Activated CD4-positive, alpha-beta T cell treated with anti-CD3 and anti-CD28 coated beads, Interleukin-2, amount 50 U/mL, for 48 hours (primary cell): ENCODE measurements around the gene HAUS8.
"Not testable (repeated sequence)": the region's sequence is repeated elsewhere in the genome, so short reads cannot be mapped to it uniquely, and the experiment has no call there.

Experiments used
- DNase-seq, 2 experiments: peaks; one replicate each; pipeline ENCODE4 v3.0.0-alpha.2; 2020

The HAUS8 gene

DNA sequence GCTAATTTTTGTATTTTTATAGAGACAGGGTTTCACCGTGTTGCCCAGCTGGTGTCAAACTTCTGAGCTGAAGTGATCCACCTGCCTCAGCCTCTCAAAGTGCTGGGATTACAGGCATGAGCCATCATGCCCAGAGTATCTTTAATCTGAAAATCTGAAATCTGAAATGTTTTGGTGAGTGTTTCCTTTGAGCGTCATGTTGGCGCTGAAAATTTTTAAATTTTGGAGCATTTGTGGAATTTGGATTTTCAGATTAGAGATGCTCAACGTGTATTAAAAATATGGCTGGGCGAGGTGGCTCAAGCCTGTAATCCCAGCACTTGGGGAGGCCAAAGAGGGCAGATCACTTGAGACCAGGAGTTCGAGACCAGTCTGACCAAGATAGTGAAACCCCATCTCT lies 43.5 kb downstream of the HAUS8 start:
- DNase-seq: no peak

DNA sequence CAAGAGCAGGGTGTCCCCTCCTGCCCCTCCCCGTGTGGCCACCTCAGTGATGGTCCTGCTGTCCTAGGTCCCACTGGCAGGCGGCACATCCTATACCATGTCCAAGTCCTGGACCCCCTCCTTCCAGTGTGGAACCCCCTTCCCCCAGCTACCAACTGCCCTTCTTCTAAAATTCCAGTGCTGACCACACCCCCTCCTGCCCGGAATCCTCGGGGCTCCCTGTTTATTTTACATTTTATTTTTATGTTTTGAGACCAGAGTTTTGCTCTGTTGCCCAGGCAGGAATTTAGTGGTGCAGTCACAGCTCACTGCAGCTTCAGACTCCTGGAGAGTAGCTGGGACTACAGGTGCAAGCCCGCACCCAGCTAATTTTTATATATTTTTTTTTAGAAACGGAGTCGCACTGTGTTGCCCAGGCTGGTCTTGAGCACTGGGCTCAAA lies 47.7 kb downstream of the HAUS8 start:
- DNase-seq: no peak

DNA sequence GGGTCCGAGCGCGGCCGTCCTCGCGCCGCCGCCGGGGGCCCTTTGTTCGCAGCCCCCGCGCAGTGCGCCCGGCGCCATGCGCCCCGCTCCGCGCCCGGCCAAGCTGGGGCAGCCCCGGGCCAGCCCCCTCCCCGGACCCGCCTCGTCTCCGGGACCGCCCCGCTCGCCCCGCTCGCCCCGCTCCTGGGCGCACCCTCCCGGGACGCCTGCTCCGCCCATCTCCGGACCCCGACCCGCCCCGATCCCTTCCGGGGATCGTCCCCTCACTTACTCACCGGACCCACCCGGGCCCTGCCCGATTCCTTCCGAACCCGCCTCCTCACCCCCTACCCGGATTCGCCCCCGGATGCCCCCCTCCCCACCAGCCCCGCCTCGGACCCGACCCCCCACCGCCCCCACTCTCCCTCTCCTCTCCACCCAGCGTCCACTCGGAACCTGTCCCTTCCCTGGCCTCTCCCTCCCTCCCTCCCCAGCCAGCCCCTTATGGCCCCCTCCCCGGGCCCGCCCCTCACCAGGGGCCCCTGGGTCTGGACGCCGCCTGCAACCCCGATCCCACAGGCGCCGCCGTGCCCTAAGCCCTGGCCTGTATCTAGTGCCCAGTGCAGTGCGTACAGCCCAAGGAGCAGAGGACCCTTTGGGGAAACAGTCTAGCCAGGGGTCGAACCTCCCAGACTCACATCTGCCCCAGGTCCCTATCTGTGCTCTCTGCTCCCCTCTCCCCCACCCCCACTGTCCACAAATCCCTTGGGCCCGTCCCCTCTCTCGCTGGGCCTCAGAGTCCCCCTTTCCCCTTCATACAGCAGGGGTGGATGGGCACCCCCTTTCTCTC lies 48.3 kb downstream of the HAUS8 start, which contains the start of gene CPAMD8:
TSS of gene CPAMD8 (minus strand) at position 105 of the 829 bp plus-strand sequence. CDS start 168 bp downstream, outside the sequence.
- no peak for DNase-seq

DNA sequence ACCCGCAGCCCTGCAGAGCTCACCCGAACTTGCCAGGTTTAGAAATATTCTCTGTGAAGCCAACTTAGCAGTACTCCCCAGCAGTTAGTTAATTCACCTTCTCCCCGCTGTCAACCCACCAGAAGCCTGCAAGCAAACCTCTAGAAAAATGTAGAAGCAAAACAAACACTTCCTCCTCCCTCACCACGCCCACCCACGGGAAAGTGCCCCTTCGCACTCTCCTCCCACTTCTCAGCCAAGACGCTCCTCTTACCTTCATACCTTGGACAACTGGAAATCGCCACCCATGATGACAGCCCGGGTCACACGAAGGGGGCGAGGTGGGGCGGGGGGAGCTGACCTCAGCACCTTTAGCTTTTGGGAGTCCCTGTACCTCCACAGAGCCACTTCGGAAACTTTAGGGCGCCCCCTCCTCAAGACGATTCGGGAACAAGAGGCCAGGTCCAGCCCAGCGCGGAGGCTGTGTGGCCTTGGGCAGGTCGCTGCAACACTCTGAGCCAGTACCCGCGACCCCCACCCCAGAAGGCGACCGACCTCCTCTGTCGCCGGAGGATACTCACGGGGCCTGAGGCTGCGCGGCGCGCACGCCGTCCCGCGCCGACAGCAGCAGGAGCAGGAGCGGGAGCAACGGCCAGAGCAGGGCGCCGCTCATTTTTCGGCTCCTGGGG lies 49.1 kb downstream of the HAUS8 start:
- no peak for DNase-seq

DNA sequence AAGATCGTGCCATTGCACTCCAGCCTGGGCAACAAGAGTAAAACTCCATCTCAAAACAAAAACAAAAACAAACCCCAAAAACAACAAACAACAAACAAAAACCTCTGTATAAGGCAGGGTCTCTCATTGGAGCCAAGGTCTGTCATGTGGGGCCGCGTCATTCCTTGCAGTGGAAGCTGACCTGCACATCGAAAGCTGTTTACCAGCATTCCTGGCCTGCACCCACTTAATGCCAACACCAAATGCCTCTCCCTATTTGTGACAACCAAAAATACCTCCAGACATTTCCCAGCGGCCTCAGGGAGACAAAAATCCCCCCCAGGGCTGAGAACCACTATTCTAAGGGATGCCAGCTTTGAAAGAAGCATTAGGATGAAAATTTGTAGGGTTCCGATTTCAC lies 49.9 kb downstream of the HAUS8 start:
- DNase-seq: no peak

DNA sequence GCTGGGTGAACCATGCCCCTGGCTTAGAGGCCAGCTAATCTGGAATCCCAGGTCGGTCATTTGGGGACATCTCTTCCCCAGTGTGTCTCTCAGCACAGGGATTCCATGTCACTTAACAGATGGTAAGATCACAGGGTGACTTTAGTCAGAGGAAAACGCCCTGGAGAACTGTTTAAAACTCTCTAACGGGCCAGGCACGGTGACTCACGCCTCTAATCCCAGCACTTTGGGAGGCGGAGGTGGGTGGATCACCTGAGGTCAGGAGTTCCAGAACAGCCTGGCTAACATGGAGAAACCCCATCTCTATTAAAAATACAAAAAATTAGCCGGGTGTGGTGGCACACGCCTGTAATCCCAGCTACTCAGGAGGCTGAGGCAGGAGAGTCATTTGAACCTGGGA lies 50.3 kb downstream of the HAUS8 start:
- not testable (repeated sequence) for DNase-seq

DNA sequence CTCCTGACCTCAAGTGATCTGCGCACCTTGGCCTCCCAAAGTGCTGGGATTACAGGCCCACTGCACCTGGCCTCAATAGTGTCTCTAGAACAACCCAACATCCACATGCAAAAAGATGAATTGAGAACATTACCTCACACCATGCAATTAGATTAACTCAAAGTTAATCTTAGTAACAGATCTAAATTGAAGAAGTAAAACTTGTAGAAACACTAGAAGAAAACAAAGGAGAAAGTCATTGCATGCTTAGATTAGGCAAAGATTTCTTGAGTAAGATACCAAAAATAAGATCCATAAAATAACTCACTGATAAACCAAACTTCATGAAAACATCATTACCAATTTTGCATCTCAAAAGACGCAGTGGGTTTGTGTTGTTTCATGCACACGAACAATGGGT lies 51.4 kb downstream of the HAUS8 start:
- DNase-seq: no peak

DNA sequence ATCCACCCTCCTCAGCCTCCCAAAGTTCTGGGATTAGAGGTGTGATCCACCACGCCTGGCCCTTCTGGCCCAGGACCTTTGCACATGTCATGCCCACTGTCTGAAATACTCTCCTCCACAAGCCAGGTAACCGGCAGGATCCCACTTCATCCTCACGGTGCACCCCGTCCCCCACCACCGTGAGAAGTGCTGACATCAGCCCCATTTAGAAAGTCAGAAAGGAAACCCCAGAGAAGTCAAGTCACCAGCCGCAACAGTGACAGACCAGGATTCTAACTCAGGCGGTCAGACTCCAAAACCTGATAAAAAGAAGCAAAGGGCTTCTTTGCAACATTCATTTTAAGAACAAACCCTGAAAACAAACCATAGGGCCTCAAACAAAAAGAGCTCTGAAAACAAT lies 52.5 kb downstream of the HAUS8 start:
- DNase-seq: no peak

DNA sequence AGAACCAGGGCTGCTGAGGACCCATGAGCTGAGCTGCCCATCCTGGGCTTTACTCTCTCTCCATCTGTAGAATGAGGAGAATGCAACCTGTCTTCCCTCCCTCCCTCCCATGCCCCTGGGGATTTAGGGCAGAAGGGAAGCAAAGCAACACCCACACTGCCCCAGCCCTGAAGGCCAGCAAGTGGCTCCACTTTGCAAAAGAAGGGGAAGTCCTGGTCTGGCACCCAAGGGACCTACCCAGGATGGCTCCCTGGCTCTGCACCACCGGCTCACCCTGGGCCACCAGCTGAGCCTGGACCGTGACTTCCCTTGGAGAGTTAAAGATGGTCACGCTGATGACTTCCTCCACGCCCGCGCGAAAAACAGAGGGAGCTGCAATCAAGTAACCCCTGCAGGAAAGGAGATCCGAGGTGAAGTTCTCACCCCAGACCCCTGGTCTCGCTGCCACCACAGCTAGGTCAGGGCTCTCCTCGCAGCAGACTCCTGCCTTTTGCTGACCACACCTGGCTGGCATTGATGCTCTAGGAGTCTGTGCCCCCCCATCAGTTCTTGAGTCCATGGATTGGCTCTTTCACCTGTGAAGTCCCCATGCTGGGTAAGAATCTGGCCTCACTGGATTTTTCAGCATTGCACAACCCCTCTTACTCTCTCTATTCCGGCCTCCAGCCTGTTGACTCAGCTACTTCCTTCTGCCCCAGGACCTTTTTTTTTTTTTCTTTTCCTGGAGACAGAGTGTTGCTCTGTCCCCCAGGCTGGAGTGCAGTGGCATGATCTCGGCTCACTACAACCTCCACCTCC lies 53.3 kb downstream of the HAUS8 start:
- no peak for DNase-seq

DNA sequence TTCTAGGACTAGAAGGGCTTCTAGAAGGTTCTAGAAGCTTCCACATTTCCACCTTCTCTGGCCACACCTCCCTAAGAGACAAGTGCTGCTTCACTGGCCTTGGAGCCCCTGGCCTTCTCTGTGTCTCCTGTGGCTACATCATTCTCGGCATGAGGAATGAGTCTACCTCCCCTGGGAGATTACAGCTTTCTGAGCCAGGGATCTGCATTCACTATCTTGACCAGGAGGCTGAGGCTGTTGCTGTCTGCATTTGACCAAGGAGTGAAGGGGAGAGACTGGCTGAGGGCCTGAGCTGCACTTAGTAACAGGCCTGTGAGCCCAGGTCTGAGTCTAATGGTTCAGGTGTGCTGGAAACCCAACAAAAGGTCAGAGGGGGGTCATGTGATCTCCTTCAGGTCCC lies 53.9 kb downstream of the HAUS8 start:
- no peak for DNase-seq

DNA sequence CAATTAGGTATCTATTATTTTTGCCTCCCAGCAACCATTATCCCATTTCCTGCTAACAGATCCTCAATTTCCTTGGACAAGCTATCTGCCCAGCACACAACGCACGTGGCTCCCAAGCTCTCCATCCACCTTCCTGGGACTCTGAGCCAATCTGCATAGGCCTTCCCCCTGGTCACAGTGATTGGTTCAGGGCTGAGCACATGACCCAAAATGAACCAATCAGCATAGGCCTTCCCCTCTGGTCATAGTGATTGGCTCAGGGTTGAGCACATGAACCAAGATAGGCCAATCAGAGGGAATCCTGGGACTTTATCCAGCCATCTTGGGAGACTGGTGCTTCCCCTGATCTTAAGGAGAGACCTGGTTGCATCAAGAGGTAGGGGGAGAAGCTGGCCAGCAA lies 54.4 kb downstream of the HAUS8 start:
- DNase-seq: no peak

DNA sequence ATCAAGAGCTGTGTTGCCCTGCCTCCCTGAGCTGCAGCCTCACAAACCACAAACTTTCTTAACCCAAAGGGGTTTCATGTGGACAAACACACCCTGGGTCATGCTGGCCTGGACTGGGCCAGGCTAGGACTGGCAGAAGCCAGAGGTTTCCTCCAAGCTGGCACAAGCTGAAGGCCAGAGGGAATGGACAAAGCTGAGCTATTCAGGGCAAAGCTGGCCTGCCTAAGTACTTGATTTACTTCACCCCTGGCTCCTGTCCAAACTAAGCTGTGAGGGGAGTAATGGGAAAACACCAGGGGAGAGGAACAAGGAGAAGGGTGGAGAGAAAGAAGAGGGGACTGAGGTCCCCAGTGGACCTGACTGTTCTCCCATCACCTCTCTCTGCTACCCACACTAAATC lies 54.9 kb downstream of the HAUS8 start:
- DNase-seq: no peak

DNA sequence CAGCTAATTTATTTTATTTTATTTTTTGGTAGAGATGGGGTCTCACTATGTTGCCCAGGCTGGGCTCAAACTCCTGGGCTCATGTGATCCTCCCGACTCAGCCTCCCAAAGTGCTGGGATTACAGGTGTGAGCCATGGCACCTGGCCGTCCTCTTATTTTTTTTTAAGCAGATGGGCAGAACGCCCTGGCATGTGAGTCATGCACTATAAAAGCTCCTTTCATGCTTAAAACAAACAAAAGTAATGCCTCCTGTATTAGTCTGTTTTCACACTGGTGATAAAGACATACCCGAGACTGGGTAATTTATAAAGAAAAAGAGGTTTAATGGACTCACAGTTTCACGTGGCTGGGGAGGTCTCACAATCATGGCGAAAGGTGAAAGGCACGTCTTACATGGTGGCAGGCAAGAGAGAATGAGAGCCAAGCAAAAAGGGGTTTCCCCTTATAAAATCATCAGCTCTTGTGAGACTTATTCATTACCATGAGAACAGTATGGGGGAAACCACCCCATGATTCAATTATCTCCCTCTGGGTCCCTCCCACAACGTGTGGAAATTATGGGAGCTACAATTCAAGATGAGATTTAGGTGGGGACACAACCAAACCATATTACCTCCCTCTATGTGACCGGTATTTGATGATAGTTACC lies 60.9 kb downstream of the HAUS8 start:
- peak; percentile 4 to 10 for DNase-seq

DNA sequence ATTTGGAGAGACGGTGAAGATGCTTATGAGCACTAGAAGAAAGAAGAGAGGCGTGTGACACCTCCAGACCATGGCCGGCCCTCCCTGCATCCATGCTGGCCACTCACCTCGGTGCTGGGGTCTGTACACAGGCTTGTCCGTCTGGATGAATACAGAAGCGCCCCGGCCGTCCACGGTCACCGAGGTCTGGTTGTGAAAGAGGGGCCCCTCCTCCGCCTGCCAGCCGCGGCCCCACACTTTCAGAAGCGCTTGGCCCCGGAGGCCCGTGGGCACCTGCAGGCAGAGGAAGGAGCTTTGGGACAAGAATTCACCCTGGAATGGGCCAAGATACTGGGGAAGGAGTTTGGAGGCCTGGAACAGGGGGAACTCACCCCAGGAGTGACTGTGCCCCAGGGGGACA lies 63.8 kb downstream of the HAUS8 start:
- no peak for DNase-seq

DNA sequence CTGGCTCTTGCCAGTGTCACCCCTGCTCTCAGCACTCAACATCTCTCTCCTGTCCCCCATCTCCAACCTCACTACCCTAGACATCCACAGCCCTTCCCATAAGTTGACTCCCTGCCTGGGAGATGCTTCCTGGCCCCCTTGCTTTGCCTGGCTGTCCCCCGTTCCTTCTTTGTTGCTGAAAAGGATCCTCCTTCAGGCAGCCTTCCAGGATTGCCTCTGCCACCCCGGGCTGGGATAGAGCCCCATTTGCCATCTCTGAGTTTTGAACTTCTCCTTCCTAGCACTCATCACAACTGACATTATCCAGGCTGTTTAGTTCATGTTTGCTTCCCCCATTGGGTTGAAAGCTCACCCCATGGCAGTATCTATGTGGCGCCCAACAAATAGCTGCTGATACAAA lies 68.7 kb downstream of the HAUS8 start:
- no peak for DNase-seq

DNA sequence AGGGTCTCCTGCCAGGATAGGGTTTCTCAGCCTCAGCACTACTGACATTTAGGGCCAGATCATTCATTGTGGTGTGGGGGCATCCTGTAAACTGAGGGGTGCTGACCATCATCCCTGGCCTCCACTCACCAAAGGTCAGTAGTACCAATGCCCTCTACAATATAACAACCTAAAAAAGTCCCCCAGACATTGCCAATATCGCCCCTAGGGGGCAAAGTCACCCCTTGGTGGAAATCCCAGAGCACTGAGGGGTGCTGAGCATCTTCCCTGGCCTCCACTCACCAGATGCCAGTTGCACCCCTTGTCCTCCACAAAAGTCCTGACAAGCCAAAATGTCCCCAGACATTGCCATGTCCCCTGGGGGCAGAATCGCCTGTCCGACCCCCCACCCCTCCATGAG lies 70.3 kb downstream of the HAUS8 start:
- DNase-seq: no peak

DNA sequence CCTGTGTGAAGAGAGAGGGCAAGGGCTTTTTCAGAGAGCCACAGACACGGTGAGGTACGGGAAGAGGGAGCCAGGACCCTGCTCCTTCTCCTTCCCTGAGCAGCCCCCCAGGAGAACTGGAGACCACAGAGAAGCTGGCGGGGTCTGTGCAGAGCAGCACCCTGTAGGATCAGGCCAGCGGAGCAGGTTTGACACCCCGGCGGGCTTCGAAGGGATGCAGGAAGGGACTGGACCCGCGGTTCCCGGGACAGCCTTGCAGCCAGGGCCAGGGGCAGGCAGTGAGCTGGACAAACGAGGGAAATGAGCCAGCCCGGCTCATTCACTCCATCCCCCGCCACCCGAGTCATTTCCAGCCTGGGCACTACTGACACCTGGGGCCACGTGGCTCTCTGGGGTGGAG lies 70.9 kb downstream of the HAUS8 start:
- no peak for DNase-seq

DNA sequence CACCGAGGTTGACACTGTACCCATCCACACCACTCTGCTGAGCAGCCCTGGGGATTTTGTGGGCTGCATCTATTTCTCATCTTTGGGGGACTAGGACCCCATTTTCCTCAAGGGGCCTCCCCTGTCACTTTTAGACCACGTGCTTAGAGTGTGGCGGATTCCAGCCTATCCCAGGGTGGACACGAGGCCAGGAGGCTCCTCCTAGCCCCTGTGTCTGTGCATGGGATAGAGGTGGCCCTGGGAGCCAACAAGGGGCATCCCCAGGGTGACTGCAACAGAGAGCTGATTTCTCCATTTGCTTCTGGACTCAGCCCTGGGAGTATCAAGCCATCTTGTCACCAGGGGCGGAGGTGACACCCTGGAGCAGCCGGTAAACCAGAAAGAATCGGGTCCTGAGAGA lies 72.8 kb downstream of the HAUS8 start:
- no peak for DNase-seq

DNA sequence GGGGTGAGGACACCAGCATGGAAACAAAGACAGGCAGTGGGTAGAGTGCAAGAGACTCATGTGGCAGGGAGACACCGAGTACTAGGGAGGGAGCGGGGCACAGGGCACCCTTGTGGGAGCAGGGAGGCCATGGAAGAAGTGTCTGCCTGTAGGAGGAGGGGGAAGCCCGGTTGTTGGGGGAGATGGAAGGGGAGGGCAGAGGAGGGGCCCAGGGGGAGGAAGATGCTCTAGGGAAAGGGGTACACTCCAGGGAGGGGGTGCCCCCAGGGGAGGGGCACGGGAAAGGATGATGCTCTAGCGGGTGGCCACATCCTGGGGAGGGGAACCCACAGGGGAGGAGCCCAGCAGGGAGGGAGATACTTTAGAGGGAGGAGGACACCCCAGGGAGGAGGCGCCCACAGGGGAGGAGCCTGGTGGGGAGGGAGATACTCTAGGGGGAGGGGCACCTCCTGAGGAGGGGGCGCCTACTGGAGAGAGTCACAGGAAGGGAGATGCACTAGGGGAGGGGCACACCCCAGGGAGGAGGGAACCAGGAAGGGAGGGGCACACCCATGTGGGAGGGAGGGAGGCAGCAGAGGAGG lies 73.6 kb downstream of the HAUS8 start:
- peak; percentile 60 to 67 for DNase-seq
